Caco-2 (cell line): Measurements from ENCODE around the gene RFLNA. TPM values are rescaled to one million over a fixed set of nuclear protein-coding genes. Genes with fewer than 3 reads are reported as not detected.
A peak's percentile ranks its signal among the peaks of the same experiment; 100 is the strongest.

Source experiments
- Bru-seq: library from RNA; stranded (reverse); fragments of 400-500 nt; gene quantifications from one replicate; lab custom pipeline; 2021; lab: Mats Ljungman, UMichigan
- BruChase-seq, 2 experiments: library from RNA; stranded (reverse); fragments of 400-500 nt; gene quantifications; one replicate each; lab custom pipeline; 2021; lab: Mats Ljungman, UMichigan
- BruUV-seq: library from RNA; stranded (reverse); fragments of 400-500 nt; replicated peaks from 2 replicates; lab custom pipeline; 2021; lab: Mats Ljungman, UMichigan
- CTCF ChIA-PET: fragments of 300-600 bp; sonication (Branson Sonifier 250); formaldehyde crosslinking; loops from one replicate; lab custom pipeline; 2022; ENCODE audit warnings: antibody characterized with exemption; lab: Charles Lee
- POLR2A ChIA-PET: fragments of 300-600 bp; sonication (Branson Sonifier 250); formaldehyde crosslinking; loops from one replicate; lab custom pipeline; 2022; ENCODE audit warnings: antibody characterized with exemption; lab: Charles Lee
- DNase-seq, 2 experiments: peaks; one replicate each; pipeline versions ENCODE4 v3.0.0 to v3.0.0-alpha.2; 2020 to 2022
- H3K27me3 ChIP-seq: replicated peaks from 2 replicates; pipeline ENCODE4 v1.6.0; 2011; ENCODE audit warnings: low read length; ENCODE audit not compliant: control insufficient read depth, insufficient read depth
- H3K36me3 ChIP-seq: 2 replicates; pipeline ENCODE4 v1.5.1; 2011; ENCODE audit warnings: low read length; ENCODE audit not compliant: control insufficient read depth, insufficient read depth
- H3K4me1 ChIP-seq: fragments of 250-450 bp; sonication (Bioruptor Pico); 2 replicates; pipeline ENCODE4 v1.5.1; 2020; ENCODE audit warnings: mild to moderate bottlenecking
- H3K4me3 ChIP-seq: 2 replicates; pipeline ENCODE4 v1.5.1; 2011; ENCODE audit warnings: low read depth, mild to moderate bottlenecking, control low read depth, low read length
- H3K9me3 ChIP-seq: fragments of 250-450 bp; sonication (Bioruptor Pico); 2 replicates; pipeline ENCODE4 v1.5.1; 2020; ENCODE audit warnings: mild to moderate bottlenecking, moderate library complexity
- H3K27ac Mint-ChIP-seq: one replicate; pipeline ENCODE4 v1.8.0; 2022; ENCODE audit warnings: mixed read lengths; ENCODE audit not compliant: unreplicated experiment
- H3K27me3 Mint-ChIP-seq: one replicate; pipeline ENCODE4 v1.8.0; 2022; ENCODE audit warnings: mixed read lengths; ENCODE audit not compliant: insufficient read depth, unreplicated experiment
- H3K36me3 Mint-ChIP-seq: one replicate; pipeline ENCODE4 v1.8.0; 2022; ENCODE audit warnings: mild to moderate bottlenecking, mixed read lengths; ENCODE audit not compliant: insufficient read depth, unreplicated experiment
- H3K4me1 Mint-ChIP-seq: one replicate; pipeline ENCODE4 v1.8.0; 2022; ENCODE audit warnings: low read depth, mixed read lengths; ENCODE audit not compliant: unreplicated experiment
- H3K4me3 Mint-ChIP-seq: one replicate; pipeline ENCODE4 v1.8.0; 2022; ENCODE audit warnings: mild to moderate bottlenecking, moderate library complexity, mixed read lengths; ENCODE audit not compliant: unreplicated experiment
- H3K9me3 Mint-ChIP-seq: one replicate; pipeline ENCODE4 v1.8.0; 2022; ENCODE audit warnings: mixed read lengths; ENCODE audit not compliant: unreplicated experiment
- CTCF ChIP-seq, 2 experiments: fragments of 200-600 bp in 1 of 2; IDR thresholded peaks; 1 replicate in 1 of 2; 2 replicates in 1 of 2; pipeline versions ENCODE4 v1.5.1 to v1.8.0; 2011 to 2022; ENCODE audit warnings: antibody characterized with exemption in 1 of 2, control low read depth in 1 of 2, inconsistent platforms in 1 of 2, low read depth in 1 of 2, low read length in 1 of 2, mild to moderate bottlenecking in 1 of 2, moderate library complexity in 1 of 2; ENCODE audit not compliant: insufficient read depth in 1 of 2, severe bottlenecking in 1 of 2, unreplicated experiment in 1 of 2
- intact Hi-C: fragments of 100-400 bp; cut with micrococcal nuclease; formaldehyde crosslinking; loops from one replicate; pipeline ENCODE4 v1.10.0; 2022; ENCODE audit not compliant: unreplicated experiment
- long read RNA-seq: library from polyadenylated mRNA; stranded (forward); transcript quantifications from one replicate; pipeline ENCODE4 v2.0.0, GENCODE V29; 2022
- total RNA-seq: library from RNA; stranded (reverse); gene quantifications from 2 replicates; pipeline ENCODE4 v1.2.3, GENCODE V29; 2022

Gene RFLNA
- total RNA-seq (15.4 and 21.1 TPM in 2 replicates), Bru-seq, nascent RNA (percentile 58 among the genes with signal in this experiment), BruChase-seq, experiment 1, labeled RNA remaining after a 2-hour chase (percentile 53 among the genes with signal in this experiment), BruChase-seq, experiment 2, labeled RNA remaining after a 6-hour chase (percentile 51 among the genes with signal in this experiment)
- long read RNA-seq, transcript RFLNA-205 (3 exons, 2,354 nt): major isoform, 48 of 59 reads
- long read RNA-seq, partial matches to known transcripts: 0 of 59 reads
- long read RNA-seq, other reads (novel, unspliced or antisense): 11 of 59 reads

- intact Hi-C loops: no loop called here
- H3K4me1 ChIP-seq: peaks cover 30% of the 10 kb centered on the region
- Mint-ChIP-seq H3K4me1 (peaks cover 28% of the 10 kb centered on the region), H3K27me3 (no peaks in the 10 kb centered on the region), H3K9me3 (no peaks in the 10 kb centered on the region), H3K27ac (peak within 1 kb of the TSS; percentile 55), H3K36me3 (no peaks in the 10 kb centered on the region), H3K4me3 (peak within 1 kb of the TSS; percentile 80)
- peak in 1 of 2 experiments; percentile 49 for DNase-seq
- H3K36me3 ChIP-seq: peaks cover 6% of the 10 kb centered on the region
- no TSS peak for BruUV-seq
- no peaks in the 10 kb centered on the region for H3K9me3 ChIP-seq
- no peak for TF ChIP-seq CTCF (IDR thresholded peaks at IDR 0.05; ENCODE audit: insufficient read depth in 1 of 2, low read depth in 1 of 2, low read length in 1 of 2, severe bottlenecking in 1 of 2, unreplicated experiment in 1 of 2)
- no peaks in the 10 kb centered on the region for H3K27me3 ChIP-seq
- peak within 1 kb of the TSS; percentile 50 for H3K4me3 ChIP-seq
- ChIA-PET POLR2A (interaction anchor here (0.7 kb wide), 1 partner anchor 477 kb away, joined by 3 read pairs; no protein-coding TSS in a partner anchor), CTCF (interaction anchor here (0.6 kb wide), 1 partner anchor 1410 kb away, joined by 4 read pairs; no protein-coding TSS in a partner anchor)
Observed at GRCh38 chr12:124294780-124295341, at the start of gene RFLNA. Gene RFLNA (plus strand): TSS chr12:124295093. CDS start chr12:124295430, 337 bp downstream.

GRCh38 chr12:124247331-124247730, 47.6 kb upstream of the RFLNA start:
- H3K27me3 Mint-ChIP-seq: no peaks in the 10 kb centered on the region

More at GRCh38 chr12:124247331-124247730, 47.6 kb upstream of the RFLNA start:
- no peak overlapping the region for H3K27ac Mint-ChIP-seq
- H3K4me3 Mint-ChIP-seq: no peak overlapping the region
- no peaks in the 10 kb centered on the region for H3K27me3 ChIP-seq
- TF ChIP-seq CTCF (IDR thresholded peaks at IDR 0.05; ENCODE audit: insufficient read depth in 1 of 2, low read depth in 1 of 2, low read length in 1 of 2, severe bottlenecking in 1 of 2, unreplicated experiment in 1 of 2): no peak
- DNase-seq: no peak
- H3K9me3 ChIP-seq: peaks cover 5% of the 10 kb centered on the region
- ChIA-PET CTCF (no interaction called here), POLR2A (no interaction called here)
- no TSS peak for BruUV-seq
- H3K4me1 ChIP-seq: peaks cover 8% of the 10 kb centered on the region; the same call in 1 of the 2 replicates
- no peaks in the 10 kb centered on the region for H3K4me1 Mint-ChIP-seq
- H3K4me3 ChIP-seq: no peak overlapping the region
- no peaks in the 10 kb centered on the region for H3K9me3 Mint-ChIP-seq
- no peaks in the 10 kb centered on the region for H3K36me3 ChIP-seq
- intact Hi-C loops: no loop called here
- H3K36me3 Mint-ChIP-seq: no peaks in the 10 kb centered on the region
